Immature natural killer cell (primary cell): ENCODE measurements around the gene JOSD1. TPM values are rescaled to one million over a fixed set of nuclear protein-coding genes. Genes with fewer than 3 reads are reported as not detected.

Source experiments
- DNase-seq, 3 donors: peaks; one replicate each; pipeline ENCODE4 v3.0.0; 2022; ENCODE audit warnings: mixed read lengths in 1 of 3
- H3K27ac Mint-ChIP-seq, 6 donors: one replicate each; pipeline ENCODE4 v1.8.0; 2020; ENCODE audit warnings: mixed read lengths in 6 of 6, mild to moderate bottlenecking in 5 of 6, inconsistent platforms in 4 of 6, moderate library complexity in 3 of 6
- H3K27me3 Mint-ChIP-seq, 3 donors: one replicate each; pipeline ENCODE4 v1.8.0; 2020 to 2021; ENCODE audit warnings: low read depth in 3 of 3, mild to moderate bottlenecking in 3 of 3, mixed read lengths in 3 of 3, moderate library complexity in 3 of 3, inconsistent platforms in 1 of 3
- H3K36me3 Mint-ChIP-seq, 3 donors: one replicate each; pipeline ENCODE4 v1.8.0; 2020; ENCODE audit warnings: mixed read lengths in 3 of 3, inconsistent platforms in 2 of 3, mild to moderate bottlenecking in 2 of 3
- H3K4me1 Mint-ChIP-seq, 2 donors: one replicate each; pipeline ENCODE4 v1.8.0; 2020; ENCODE audit warnings: inconsistent platforms in 2 of 2, mild to moderate bottlenecking in 2 of 2, mixed read lengths in 2 of 2, moderate library complexity in 1 of 2
- H3K4me3 Mint-ChIP-seq, 5 donors: one replicate each; pipeline ENCODE4 v1.8.0; 2020; ENCODE audit warnings: mild to moderate bottlenecking in 5 of 5, mixed read lengths in 5 of 5, inconsistent platforms in 3 of 5, moderate library complexity in 3 of 5
- H3K9me3 Mint-ChIP-seq, 6 donors: one replicate each; pipeline ENCODE4 v1.8.0; 2020; ENCODE audit warnings: mild to moderate bottlenecking in 6 of 6, mixed read lengths in 6 of 6, inconsistent platforms in 4 of 6, moderate library complexity in 3 of 6
- polyA plus RNA-seq, 3 donors: library from polyadenylated mRNA; unstranded; fragments of 300-500 nt; fragmentation: Illumina TruSeq; gene quantifications; one replicate each; pipeline ENCODE4 v1.2.3, GENCODE V29; 2021

The JOSD1 gene
- polyA plus RNA-seq, 3 donors from 2014 or later, result 10.6 to 17.9 (median 11.2) TPM

DNA sequence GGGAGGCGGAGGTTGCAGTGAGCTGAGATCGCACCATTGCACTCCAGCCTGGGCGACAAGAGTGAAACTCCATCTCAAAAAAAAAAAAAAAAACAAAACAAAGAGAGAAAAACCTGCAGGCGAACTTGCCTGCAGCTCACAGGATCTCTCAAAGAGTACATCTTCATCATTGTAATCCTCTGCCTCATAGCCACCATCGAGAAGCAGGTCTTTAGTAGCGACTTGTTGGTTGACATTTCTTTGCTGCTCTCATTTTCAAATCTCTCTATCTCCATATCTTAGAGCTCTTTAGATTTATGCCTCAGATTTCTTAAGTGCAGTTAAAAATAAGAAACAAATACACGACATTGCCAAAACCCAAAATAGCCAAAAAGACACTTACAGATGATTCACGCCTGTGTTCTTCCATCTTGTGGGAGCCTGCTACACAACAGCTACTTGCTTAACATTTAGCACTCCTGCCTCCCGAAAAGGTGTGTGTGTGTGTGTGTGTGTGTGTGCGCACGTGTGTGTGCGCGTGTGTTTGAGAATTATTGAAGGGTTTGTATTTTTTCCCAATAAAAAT is 59.2 kb downstream of the JOSD1 start:
- Mint-ChIP-seq H3K36me3 (no peaks in the 10 kb centered on the region), H3K4me1 (no peaks in the 10 kb centered on the region), H3K27ac (no peak overlapping the region), H3K9me3 (no peaks in the 10 kb centered on the region), H3K4me3 (no peak overlapping the region), H3K27me3 (peaks cover 3 to 5% (median 5%) of the 10 kb centered on the region in 3 donors)
- no peak for DNase-seq

- no peak for DNase-seq
- Mint-ChIP-seq H3K36me3 (no peaks in the 10 kb centered on the region), H3K27ac (no peak overlapping the region), H3K9me3 (no peaks in the 10 kb centered on the region), H3K27me3 (peaks cover 5 to 9% (median 7%) of the 10 kb centered on the region in 3 donors), H3K4me1 (no peaks in the 10 kb centered on the region), H3K4me3 (no peak overlapping the region)
Measured at GRCh38 chr22:38638728-38639127, 62.0 kb downstream of the JOSD1 start.

- Mint-ChIP-seq H3K9me3 (no peaks in the 10 kb centered on the region), H3K27ac (no peak overlapping the region), H3K27me3 (peaks cover 3 to 9% (median 7%) of the 10 kb centered on the region in 3 donors), H3K4me1 (no peaks in the 10 kb centered on the region), H3K4me3 (no peak overlapping the region), H3K36me3 (no peaks in the 10 kb centered on the region)
- no peak for DNase-seq
Measured at GRCh38 chr22:38638216-38638615, 62.5 kb downstream of the JOSD1 start.

Other genes with a start within 250 kb of the JOSD1 start
- not detected for gene KCNJ4, start 245.7 kb downstream of the JOSD1 start, polyA plus RNA-seq
- under 1 TPM in 1 of 3 donors, not detected in 2; 0.56 TPM for gene KDELR3, start 232.8 kb downstream of the JOSD1 start, polyA plus RNA-seq
- 10 to 100 TPM; 25.9 to 59.1 (median 26.9) TPM for gene DDX17, start 194.6 kb downstream of the JOSD1 start, polyA plus RNA-seq
- gene DMC1, start 130.8 kb downstream of the JOSD1 start, polyA plus RNA-seq, result 1 to 10 TPM in 1 of 3 donors, under 1 TPM in 1, not detected in 1; 0.33 to 1.5 TPM
- gene FAM227A, start 44.6 kb downstream of the JOSD1 start, polyA plus RNA-seq, result not detected
- 1 to 10 TPM; 1.0 to 5.1 (median 4.5) TPM for gene CBY1, start 44.3 kb downstream of the JOSD1 start, polyA plus RNA-seq
- gene TOMM22, start 19.0 kb downstream of the JOSD1 start, polyA plus RNA-seq, result 10 to 100 TPM; 56.0 to 94.4 (median 68.8) TPM
- 10 to 100 TPM; 13.0 to 35.5 (median 15.4) TPM for gene GTPBP1, start 5.0 kb upstream of the JOSD1 start, polyA plus RNA-seq
- gene SUN2, start 55.1 kb upstream of the JOSD1 start, polyA plus RNA-seq, result 100 to 1,000 TPM; 444 to 668 (median 473) TPM
- gene DNAL4, start 93.2 kb upstream of the JOSD1 start, polyA plus RNA-seq, result 10 to 100 TPM; 16.7 to 16.9 (median 16.8) TPM
- 1 to 10 TPM in 1 of 3 donors, under 1 TPM in 2; 0.59 to 1.4 (median 0.66) TPM for gene NPTXR, start 143.1 kb upstream of the JOSD1 start, polyA plus RNA-seq
- gene CBX6, start 171.3 kb upstream of the JOSD1 start, polyA plus RNA-seq, result 10 to 100 TPM in 1 of 3 donors, 1 to 10 TPM in 2; 5.2 to 16.1 (median 6.3) TPM